GM21423 (cell line): ENCODE measurements around the gene MPC1.
A peak's percentile ranks its signal among the peaks of the same experiment; 100 is the strongest.
"Not testable (repeated sequence)": the region's sequence is repeated elsewhere in the genome, so short reads cannot be mapped to it uniquely, and the experiment has no call there.

Source experiments
- ATAC-seq: cut with Tn5 transposase; IDR thresholded peaks from one replicate; pipeline ENCODE4 v1.9.1; 2021; ENCODE audit warnings: mild to moderate bottlenecking, moderate library complexity; ENCODE audit not compliant: unreplicated experiment

The MPC1 gene

DNA sequence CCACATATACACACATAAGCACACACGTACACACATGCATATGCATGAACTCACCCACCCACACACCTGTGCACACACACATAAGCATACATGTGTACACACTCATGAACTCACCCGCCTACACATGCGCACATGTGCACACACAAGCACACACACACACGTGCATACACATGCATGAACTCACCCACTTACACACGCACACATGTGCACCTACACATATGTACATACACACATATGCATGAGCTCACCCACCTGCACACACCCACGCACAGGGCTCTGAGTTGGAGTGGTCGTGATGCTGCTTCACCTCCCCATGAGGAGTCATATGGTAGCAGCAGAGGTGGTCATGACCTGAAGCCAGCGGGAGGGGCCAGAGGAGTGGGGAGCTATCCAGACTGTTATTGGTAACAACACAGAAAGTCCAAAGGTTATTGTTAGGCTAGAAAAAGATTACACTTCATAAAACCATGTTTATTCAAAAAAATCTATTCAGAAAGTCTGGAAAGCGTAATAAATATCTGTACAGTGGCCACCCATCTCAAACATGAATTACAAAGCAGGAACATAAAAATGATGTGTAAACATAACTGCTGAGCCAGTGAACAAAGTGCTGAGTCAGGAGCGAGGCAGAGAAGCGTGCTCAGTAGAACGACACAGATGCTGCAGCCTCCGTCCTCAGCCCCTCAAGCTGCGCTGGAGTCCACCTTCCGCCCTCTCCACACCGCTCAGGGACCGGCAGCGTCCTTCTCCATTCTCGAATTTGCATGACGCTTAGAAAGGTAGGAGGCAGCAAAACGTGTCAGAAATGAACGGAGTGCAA, 26.4 kb upstream of the MPC1 start:
- no peak for ATAC-seq

- ATAC-seq, result no peak
Observed at GRCh38 chr6:166406197-166406596, 23.5 kb upstream of the MPC1 start.

DNA sequence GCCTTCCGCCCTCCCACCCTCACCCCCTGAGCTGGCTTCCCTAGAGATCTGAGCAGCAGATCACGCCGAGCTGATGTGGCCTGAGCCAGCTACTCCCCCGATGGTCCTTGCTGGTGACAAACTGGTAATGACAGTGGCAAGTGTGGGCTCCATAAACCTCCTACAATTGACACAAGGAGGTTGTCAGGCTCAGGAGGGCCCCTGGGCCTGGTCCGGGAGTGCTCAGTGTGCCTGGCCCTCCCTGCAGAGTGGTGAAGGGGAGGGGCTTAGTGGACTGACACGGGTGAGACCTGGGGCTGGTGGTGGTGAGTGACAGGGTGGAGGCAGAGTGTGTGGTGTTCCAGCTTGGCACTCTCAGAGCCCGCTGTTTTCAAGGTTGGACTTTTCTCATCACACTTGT, 22.6 kb upstream of the MPC1 start:
- ATAC-seq, result no peak

DNA sequence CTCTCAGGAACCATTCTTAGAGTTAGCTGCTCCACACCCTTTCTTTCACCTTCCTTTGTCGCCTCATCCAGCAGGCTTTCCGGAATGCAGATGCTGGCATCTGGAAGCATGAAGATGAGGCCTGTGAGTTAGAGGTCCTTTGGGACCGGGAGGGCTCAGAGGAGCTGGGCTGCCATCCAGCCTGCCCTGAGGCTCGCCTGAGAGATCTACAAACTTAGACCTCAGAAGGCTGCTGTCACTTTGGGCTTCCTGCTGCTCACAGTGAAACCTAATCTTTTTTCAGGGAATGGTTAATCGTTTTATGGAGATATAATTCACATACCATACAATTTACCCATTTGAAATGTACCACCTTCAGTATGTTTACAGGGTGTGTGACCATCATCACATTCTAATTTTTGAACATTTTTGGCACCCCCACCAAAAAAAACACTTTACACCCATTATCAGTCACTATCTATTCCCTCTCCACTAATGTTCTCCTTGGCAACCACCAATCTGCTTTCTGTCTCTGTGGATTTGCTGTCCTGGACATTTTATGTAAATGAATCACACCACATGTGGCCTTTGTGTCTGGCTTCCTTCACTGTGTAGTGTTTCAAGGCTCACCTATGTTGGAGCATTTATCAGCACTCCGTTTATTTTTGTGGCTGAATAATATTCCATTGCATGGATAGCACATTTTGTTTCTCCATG, 20.0 kb upstream of the MPC1 start:
- ATAC-seq, result no peak

GRCh38 chr6:166400649-166401250, 18.0 kb upstream of the MPC1 start:
- ATAC-seq, result not testable (repeated sequence)

- ATAC-seq, result no peak
Observed at GRCh38 chr6:166400181-166400580, 17.4 kb upstream of the MPC1 start.

- ATAC-seq, result no peak
Observed at GRCh38 chr6:166398348-166398747, 15.6 kb upstream of the MPC1 start.

DNA sequence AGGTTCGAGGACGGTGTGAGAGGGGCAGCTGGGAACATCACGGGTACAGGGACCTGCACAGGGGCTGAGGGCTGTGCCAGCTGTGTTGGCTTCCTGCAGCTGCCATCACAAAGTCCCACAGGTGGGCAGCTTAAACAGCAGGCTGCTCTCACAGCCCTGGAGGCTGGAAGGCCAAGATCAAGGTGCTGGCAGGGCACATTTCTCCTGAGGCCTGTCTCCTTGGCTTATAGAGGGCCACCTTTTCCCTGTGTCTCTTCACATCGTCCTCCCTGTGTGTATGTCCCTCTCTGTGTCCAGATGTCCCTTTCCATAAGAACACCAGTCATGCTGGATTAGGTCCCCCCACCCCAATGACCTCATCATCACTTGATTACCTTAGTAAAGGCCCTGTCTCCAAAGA, 15.1 kb upstream of the MPC1 start:
- no peak for ATAC-seq

DNA sequence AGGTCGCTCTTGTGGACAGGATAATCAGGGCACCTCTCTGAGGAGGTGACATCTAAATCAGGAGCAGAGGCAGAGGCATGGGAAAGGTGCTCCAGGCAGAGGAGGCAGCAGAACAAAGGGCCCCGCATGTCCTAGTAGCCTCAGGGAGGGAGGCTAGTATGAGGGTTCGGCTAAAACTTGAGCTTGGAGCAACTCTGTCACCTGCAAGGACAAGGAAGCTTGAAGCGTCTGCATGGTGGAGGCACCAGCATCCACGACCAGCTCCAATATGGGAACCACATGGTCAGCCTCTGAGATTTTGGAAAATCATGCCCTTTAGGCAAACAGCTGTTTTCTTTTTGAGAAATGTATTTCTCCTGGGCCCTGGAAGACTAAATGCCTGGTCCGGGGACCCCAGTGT, 13.0 kb upstream of the MPC1 start:
- ATAC-seq, result no peak

DNA sequence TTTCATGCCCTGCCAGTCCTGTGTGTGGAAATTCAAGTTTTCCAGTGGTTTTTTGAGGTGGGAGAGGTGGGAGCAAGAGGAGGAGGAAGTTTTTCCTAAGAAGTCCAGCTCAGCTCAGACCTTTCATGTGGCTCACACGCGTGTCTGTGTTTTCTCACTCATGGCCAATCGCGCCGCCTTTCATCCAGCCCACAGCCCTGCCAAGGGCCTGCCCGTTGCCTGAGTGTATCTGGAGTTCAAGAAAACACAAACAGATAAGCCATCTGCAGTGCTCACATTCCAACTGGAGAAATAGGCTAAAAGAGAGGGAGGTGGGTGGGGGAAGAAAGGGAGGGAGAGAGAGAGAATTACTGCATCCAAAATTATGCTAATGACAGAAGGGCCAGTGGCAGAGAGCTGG, 12.6 kb upstream of the MPC1 start:
- ATAC-seq, result no peak

GRCh38 chr6:166394036-166394892, 11.5 kb upstream of the MPC1 start:
- ATAC-seq, result no peak

- ATAC-seq, result no peak
Observed at GRCh38 chr6:166393535-166393823, 10.7 kb upstream of the MPC1 start.

GRCh38 chr6:166392755-166393534, 10.2 kb upstream of the MPC1 start:
- not testable (repeated sequence) for ATAC-seq

DNA sequence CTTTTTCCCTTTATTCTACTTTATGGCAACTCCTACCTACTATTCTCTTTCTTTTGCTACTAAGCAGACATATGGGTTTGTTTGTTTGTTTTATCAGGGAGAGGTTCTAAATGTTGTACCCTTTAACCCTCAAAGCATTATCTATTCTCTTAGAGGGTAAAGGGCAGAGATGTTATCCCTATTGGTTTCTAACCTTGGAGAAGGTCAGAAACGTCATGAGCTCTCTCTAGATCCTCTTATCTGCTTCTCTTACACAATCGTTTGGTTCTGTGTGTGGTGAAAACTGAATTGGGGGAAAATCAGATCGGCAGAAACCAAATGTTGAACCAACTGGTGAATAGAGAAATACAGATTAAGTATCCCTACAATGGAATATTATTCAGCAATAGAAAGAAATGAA, 6.4 kb upstream of the MPC1 start:
- no peak for ATAC-seq

GRCh38 chr6:166388290-166389004, 5.7 kb upstream of the MPC1 start:
- no peak for ATAC-seq

- no peak for ATAC-seq
Observed at GRCh38 chr6:166387642-166388289, 5.0 kb upstream of the MPC1 start.

GRCh38 chr6:166387098-166387497, 4.4 kb upstream of the MPC1 start:
- not testable (repeated sequence) for ATAC-seq

DNA sequence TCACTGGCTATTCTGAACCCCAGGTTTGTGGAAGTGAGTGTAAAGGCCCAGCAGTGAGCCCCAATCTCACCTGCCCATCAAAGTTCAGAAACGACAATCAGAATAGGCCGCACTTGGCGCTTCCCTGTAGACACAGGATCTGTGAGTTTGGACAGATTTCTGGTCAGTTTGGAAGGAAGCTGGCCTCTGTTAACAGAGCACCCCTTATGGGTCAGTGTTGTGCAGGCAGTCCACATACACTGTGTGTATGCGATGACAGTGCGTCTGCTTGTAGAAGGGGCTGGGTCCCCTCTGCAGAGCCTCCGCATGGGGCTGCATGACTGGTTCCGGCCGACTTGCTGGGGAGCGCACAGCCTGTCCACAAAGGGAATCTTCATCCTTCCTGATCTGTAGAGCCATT, 3.4 kb upstream of the MPC1 start:
- ATAC-seq, result no peak

- ATAC-seq, result peak; percentile 0
Observed at GRCh38 chr6:166383802-166384363, 1.1 kb upstream of the MPC1 start.
